ENCODE data around the gene FZR1. TPM values are rescaled to one million over a fixed set of nuclear protein-coding genes. Genes with fewer than 3 reads are reported as not detected.

FZR1 gene
- total and polyA plus RNA-seq, 2 of the 13 experiments (the other 11 are each of a cell fraction or from before 2014, with no cell fraction given): 29.0 to 30.8 TPM

- TF ChIP-seq ESRRA (CRISPR knock-in tag; IDR thresholded peaks at IDR 0.05; ENCODE audit: low read depth): peak; percentile 48; the same call in 1 of the 2 replicates
- TF ChIP-seq SNAI1 (CRISPR knock-in tag; IDR thresholded peaks at IDR 0.05; ENCODE audit: borderline replicate concordance): no peak
- no peak for TF ChIP-seq BCL3 (CRISPR knock-in tag; IDR thresholded peaks at IDR 0.05)
- TF ChIP-seq MYC (CRISPR knock-in tag; IDR thresholded peaks at IDR 0.05; ENCODE audit: borderline replicate concordance): peak; percentile 71
- no peak for TF ChIP-seq IRF2 (CRISPR knock-in tag; IDR thresholded peaks at IDR 0.05)
- no peak for TF ChIP-seq ZNF44 (CRISPR knock-in tag; IDR thresholded peaks at IDR 0.05)
- peak; percentile 11; the same call in 1 of the 2 replicates for TF ChIP-seq CSRNP1 (CRISPR knock-in tag; IDR thresholded peaks at IDR 0.05)
- peak; percentile 37 for TF ChIP-seq MAX (IDR thresholded peaks at IDR 0.05)
- TF ChIP-seq ZNF230 (CRISPR knock-in tag; IDR thresholded peaks at IDR 0.05): no peak
- TF ChIP-seq MAFG (CRISPR knock-in tag; IDR thresholded peaks at IDR 0.05): no peak
- peak; percentile 17; the same call in 1 of the 2 replicates for TF ChIP-seq ERF (CRISPR knock-in tag; IDR thresholded peaks at IDR 0.05)
- TF ChIP-seq CBFB (CRISPR knock-in tag; IDR thresholded peaks at IDR 0.05): peak; percentile 32; the same call in 1 of the 2 replicates
- peak; percentile 78 for TF ChIP-seq MYPOP (CRISPR knock-in tag; IDR thresholded peaks at IDR 0.05)
- peak; percentile 59 for TF ChIP-seq ASH2L (IDR thresholded peaks at IDR 0.05; ENCODE audit: insufficient read length, low read depth, low read length)
- peak; percentile 96 for TF ChIP-seq SP4 (CRISPR knock-in tag; IDR thresholded peaks at IDR 0.05)
- TF ChIP-seq DZIP1 (CRISPR knock-in tag; IDR thresholded peaks at IDR 0.05): peak; percentile 55; the same call in 1 of the 2 replicates
- peak; percentile 51; the same call in 1 of the 2 replicates for TF ChIP-seq ELK4 (CRISPR knock-in tag; IDR thresholded peaks at IDR 0.05; ENCODE audit: borderline replicate concordance)
- TF ChIP-seq ZNF879 (CRISPR knock-in tag; IDR thresholded peaks at IDR 0.05): no peak
- TF ChIP-seq ZNF530 (CRISPR knock-in tag; IDR thresholded peaks at IDR 0.05; ENCODE audit: low read depth): no peak
- peak; percentile 59; the same call in 1 of the 2 replicates for TF ChIP-seq ZBTB42 (CRISPR knock-in tag; IDR thresholded peaks at IDR 0.05)
- TF ChIP-seq CREM (IDR thresholded peaks at IDR 0.05): no peak
- no peak for TF ChIP-seq CREM (CRISPR knock-in tag; IDR thresholded peaks at IDR 0.05)
Observed at GRCh38 chr19:3557461-3558248, 51.5 kb downstream of the FZR1 start, which contains the start of gene MFSD12 (continued).

Measured in HepG2 (cell line).